Esophagus squamous epithelium (tissue), 5 donors: ENCODE results near the gene IDUA. TPM values are rescaled to one million over a fixed set of nuclear protein-coding genes. Genes with fewer than 3 reads are reported as not detected.

Experiments used
- DNase-seq: peaks from one replicate; lab custom pipeline; 2025; lab: John Stamatoyannopoulos, UW
- H3K27ac ChIP-seq, 4 donors: fragments of 200-600 bp; sonication (generic); one replicate each; pipeline ENCODE4 v1.5.1; 2016 to 2019; ENCODE audit warnings: mild to moderate bottlenecking in 1 of 4
- H3K27me3 ChIP-seq, 4 donors: fragments of 200-600 bp; sonication (generic); 1 replicate in 3 of 4; 2 replicates in 1 of 4; pipeline versions ENCODE4 v1.5.1 to v1.6.0; 2017 to 2021; ENCODE audit warnings: antibody characterized with exemption in 1 of 4
- H3K36me3 ChIP-seq, 3 donors: fragments of 200-600 bp; sonication (generic); one replicate each; pipeline ENCODE4 v1.5.1; 2016 to 2019
- H3K4me1 ChIP-seq, 3 donors: fragments of 200-600 bp; sonication (generic); one replicate each; pipeline ENCODE4 v1.5.1; 2017 to 2019
- H3K4me3 ChIP-seq, 4 donors: fragments of 200-600 bp; sonication (generic); 1 replicate in 3 of 4; 2 replicates in 1 of 4; pipeline ENCODE4 v1.5.1; 2016 to 2019; ENCODE audit warnings: mild to moderate bottlenecking in 2 of 4, moderate library complexity in 1 of 4
- H3K9me3 ChIP-seq, 3 donors: fragments of 200-600 bp; sonication (generic); one replicate each; pipeline ENCODE4 v1.5.1; 2016 to 2019
- CTCF ChIP-seq, 6 experiments: fragments of 450-650 bp in 4 of 6; fragments of 200-600 bp in 2 of 6; sonication (generic) in 2 of 6; IDR thresholded peaks; one replicate each; pipeline ENCODE4 v1.5.1; 2016 to 2019; ENCODE audit warnings: antibody characterized with exemption in 6 of 6, mild to moderate bottlenecking in 4 of 6, moderate library complexity in 4 of 6
- POLR2A ChIP-seq, 4 donors: fragments of 450-650 bp; IDR thresholded peaks; one replicate each; pipeline ENCODE4 v1.6.1; 2017; ENCODE audit warnings: antibody characterized with exemption in 4 of 4, mild to moderate bottlenecking in 4 of 4, moderate library complexity in 3 of 4
- WGBS, 2 donors: methylation state at CpG; one replicate each; pipeline ENCODE4 v1.1.5; 2018; 5-methylcytosine and 5-hydroxymethylcytosine counted together
- intact Hi-C: fragments of 100-400 bp; cut with DNase I; formaldehyde crosslinking; loops from one replicate; pipeline ENCODE4 v1.15.0; 2022
- total RNA-seq, 4 donors: library from RNA; depleted of rRNA; stranded (reverse); fragments of >200 nt; gene quantifications; one replicate each; pipeline ENCODE4 v1.1.0, GENCODE V29; 2016
- donor health status: DM: yes; HTN: yes; CAD: no.

Gene IDUA
- total RNA-seq, 4 donors from 2014 or later = 4.3 to 20.5 (median 14.1) TPM

- DNase-seq = no peak
- intact Hi-C loops = no loop called here
- WGBS, 2 donors = 63% methylated on average over 7 of the region's 16 CpGs; no CpG with 5 or more reads in 1 of the 2 donors
- H3K9me3 ChIP-seq = no peaks in the 10 kb centered on the region
- no peak for TF ChIP-seq CTCF (IDR thresholded peaks at IDR 0.05)
- no peak for TF ChIP-seq POLR2A (IDR thresholded peaks at IDR 0.05)
- H3K27me3 ChIP-seq = peaks cover 0 to 54% (median 0%) of the 10 kb centered on the region in 4 donors
- H3K4me3 ChIP-seq = no peak overlapping the region
- peaks cover 31 to 70% (median 34%) of the 10 kb centered on the region in 3 donors for H3K4me1 ChIP-seq
- H3K36me3 ChIP-seq = no peaks in the 10 kb centered on the region
- peak overlapping the region in 3 of 4 donors; percentile 9 to 58 (median 38) for H3K27ac ChIP-seq
Observed at GRCh38 chr4:1038948-1039492, 52.2 kb downstream of the IDUA start.

GRCh38 chr4:1039493-1040343, 52.9 kb downstream of the IDUA start:
- intact Hi-C loops = no loop called here
- DNase-seq = no peak
- peak overlapping the region; percentile 9 to 58 (median 38) for H3K27ac ChIP-seq
- H3K36me3 ChIP-seq = no peaks in the 10 kb centered on the region
- TF ChIP-seq POLR2A (IDR thresholded peaks at IDR 0.05) (no peak), CTCF (IDR thresholded peaks at IDR 0.05) (no peak)
- H3K9me3 ChIP-seq = no peaks in the 10 kb centered on the region
- 20 to 30% methylated on average over 1 to 6 of the region's 20 CpGs for WGBS, 2 donors
- H3K4me1 ChIP-seq = peaks cover 33 to 71% (median 35%) of the 10 kb centered on the region in 3 donors
- H3K27me3 ChIP-seq = peaks cover 0 to 54% (median 0%) of the 10 kb centered on the region in 4 donors
- no peak overlapping the region for H3K4me3 ChIP-seq

GRCh38 chr4:1040344-1041146, 53.7 kb downstream of the IDUA start:
- no peak for TF ChIP-seq CTCF (IDR thresholded peaks at IDR 0.05)
- no peak for TF ChIP-seq POLR2A (IDR thresholded peaks at IDR 0.05)
- DNase-seq = no peak
- WGBS, 2 donors = 72 to 95% methylated on average over 5 to 6 of the region's 21 CpGs
- intact Hi-C loops = no loop called here
- H3K9me3 ChIP-seq = no peaks in the 10 kb centered on the region
- H3K4me1 ChIP-seq = peaks cover 33 to 71% (median 35%) of the 10 kb centered on the region in 3 donors
- H3K36me3 ChIP-seq = no peaks in the 10 kb centered on the region
- H3K27me3 ChIP-seq = peaks cover 0 to 54% (median 0%) of the 10 kb centered on the region in 4 donors
- peak overlapping the region in 2 of 4 donors; percentile 38 to 62 for H3K27ac ChIP-seq
- no peak overlapping the region for H3K4me3 ChIP-seq

GRCh38 chr4:1041147-1041935, 54.5 kb downstream of the IDUA start:
- no peak for DNase-seq
- intact Hi-C loops = no loop called here
- peaks cover 33 to 68% (median 35%) of the 10 kb centered on the region in 3 donors for H3K4me1 ChIP-seq

More at GRCh38 chr4:1041147-1041935, 54.5 kb downstream of the IDUA start:
- H3K9me3 ChIP-seq = no peaks in the 10 kb centered on the region
- H3K27ac ChIP-seq = peak overlapping the region in 1 of 4 donors; percentile 62
- TF ChIP-seq POLR2A (IDR thresholded peaks at IDR 0.05) (no peak), CTCF (IDR thresholded peaks at IDR 0.05) (no peak)
- no peaks in the 10 kb centered on the region for H3K36me3 ChIP-seq
- WGBS, 2 donors = 8 to 54% methylated on average over 12 to 16 of the region's 36 CpGs
- peak overlapping the region in 2 of 4 donors; percentile 0 to 4 for H3K4me3 ChIP-seq
- H3K27me3 ChIP-seq = peaks cover 0 to 51% (median 0%) of the 10 kb centered on the region in 4 donors
